Right lobe of liver (tissue), 6 donors: Measurements from ENCODE around the gene COL23A1. TPM values are rescaled to one million over a fixed set of nuclear protein-coding genes. Genes with fewer than 3 reads are reported as not detected.

Experiments
- ATAC-seq, 4 donors: fragments of 200-7000 bp; cut with Tn5 transposase; one replicate each; pipeline ENCODE4 v1.9.1; 2020; ENCODE audit warnings: mild to moderate bottlenecking in 4 of 4, moderate library complexity in 4 of 4
- DNase-seq, 3 donors: peaks; one replicate each; pipeline ENCODE4 v3.0.0-alpha.2; 2020
- H3K27ac ChIP-seq, 3 donors: fragments of 200-600 bp; one replicate each; pipeline ENCODE4 v1.8.0; 2022
- H3K27me3 ChIP-seq, 2 donors: fragments of 200-600 bp; one replicate each; pipeline ENCODE4 v1.8.0; 2022
- H3K36me3 ChIP-seq, 4 donors: fragments of 200-600 bp; sonication (generic) in 1 of 4; one replicate each; pipeline versions ENCODE4 v1.5.1 to v1.8.0; 2017 to 2022; ENCODE audit warnings: control low read depth in 1 of 4
- H3K4me1 ChIP-seq, 4 donors: fragments of 200-600 bp; sonication (generic) in 1 of 4; one replicate each; pipeline versions ENCODE4 v1.5.1 to v1.8.0; 2017 to 2022; ENCODE audit warnings: control low read depth in 1 of 4
- H3K4me3 ChIP-seq, 3 donors: fragments of 200-600 bp; one replicate each; pipeline ENCODE4 v1.8.0; 2022
- H3K9me3 ChIP-seq, 4 donors: fragments of 200-600 bp; sonication (generic) in 1 of 4; one replicate each; pipeline versions ENCODE4 v1.5.1 to v1.8.0; 2017 to 2022; ENCODE audit warnings: control low read depth in 1 of 4
- CTCF ChIP-seq, 4 donors: fragments of 200-600 bp in 3 of 4; fragments of 450-650 bp in 1 of 4; IDR thresholded peaks; one replicate each; pipeline versions ENCODE4 v1.5.1 to v1.8.0; 2016 to 2022; ENCODE audit warnings: antibody characterized with exemption in 4 of 4, mild to moderate bottlenecking in 2 of 4
- POLR2A ChIP-seq: fragments of 450-650 bp; IDR thresholded peaks from one replicate; pipeline ENCODE4 v1.6.1; 2017; ENCODE audit warnings: antibody characterized with exemption, mild to moderate bottlenecking
- WGBS: methylation state at CpG from one replicate; pipeline ENCODE4 v1.1.6; 2018; ENCODE audit warnings: low coverage, low lambda C conversion rate; ENCODE audit not compliant: insufficient coverage; ENCODE audit errors: missing lambda C conversion rate; 5-methylcytosine and 5-hydroxymethylcytosine counted together
- intact Hi-C, 2 donors: fragments of 100-400 bp; cut with DNase I; formaldehyde crosslinking; loops; one replicate each; pipeline versions ENCODE4 v1.11.2 to v1.14.1; 2022
- total RNA-seq, 6 experiments: library from RNA; depleted of rRNA in 2 of 6; stranded (reverse); fragments of >200 nt in 2 of 6; fragmentation: NEBNext Ultra II Directional in 3 of 6; extraction: Animal tissue kit (Norgen Biotek cat#: 25700) in 3 of 6; gene quantifications; one replicate each; pipeline versions ENCODE4 v1.1.0 to v1.2.4, GENCODE V29; 2016 to 2023
- donor health status: DM: no; HTN: yes; CAD: no.
- donor health status: DM: no; HTN: no; CAD: no.
- donor health status: DM: no; HTN: no; CAD: no.
- donor health status: DM: no; HTN: yes; CAD: no.
- donor health status: DM: no; HTN: yes; CAD: no.

COL23A1 gene
- total RNA-seq, 6 experiments from 2014 or later, result 0.25 to 1.2 (median 0.50) TPM

DNA sequence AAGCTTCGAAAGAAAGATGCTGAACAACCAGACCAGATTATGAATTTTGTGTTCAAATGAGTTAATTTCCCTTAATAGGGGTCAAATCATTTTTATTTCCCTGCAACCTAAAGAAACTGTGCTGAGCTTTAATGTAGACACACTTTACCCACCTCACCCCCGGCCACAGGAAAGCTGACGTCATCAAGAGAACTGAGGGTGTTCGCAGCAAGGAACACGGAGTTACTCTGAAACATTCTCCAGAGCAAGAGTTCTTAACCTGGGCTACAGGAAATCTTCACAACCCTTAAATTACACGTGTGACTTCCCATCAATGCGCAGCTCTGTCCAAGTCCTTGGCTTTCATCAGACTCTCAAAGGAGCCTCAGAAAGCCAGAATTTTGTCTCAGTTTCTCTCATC is 116.3 kb downstream of the COL23A1 start:
- Histone ChIP-seq H3K27me3 (no peaks in the 10 kb centered on the region), H3K27ac (no peak overlapping the region), H3K36me3 (no peaks in the 10 kb centered on the region), H3K4me3 (no peak overlapping the region), H3K9me3 (no peaks in the 10 kb centered on the region), H3K4me1 (peaks cover 0 to 11% (median 4%) of the 10 kb centered on the region in 4 donors)
- 55% methylated on average over 5 of the region's 7 CpGs for WGBS
- no peak for TF ChIP-seq POLR2A
- TF ChIP-seq CTCF (IDR thresholded peaks at IDR 0.05), result no peak
- ATAC-seq, result peak in 1 of 4 donors; percentile 26
- no peak for DNase-seq
- intact Hi-C loops, result no loop called here

DNA sequence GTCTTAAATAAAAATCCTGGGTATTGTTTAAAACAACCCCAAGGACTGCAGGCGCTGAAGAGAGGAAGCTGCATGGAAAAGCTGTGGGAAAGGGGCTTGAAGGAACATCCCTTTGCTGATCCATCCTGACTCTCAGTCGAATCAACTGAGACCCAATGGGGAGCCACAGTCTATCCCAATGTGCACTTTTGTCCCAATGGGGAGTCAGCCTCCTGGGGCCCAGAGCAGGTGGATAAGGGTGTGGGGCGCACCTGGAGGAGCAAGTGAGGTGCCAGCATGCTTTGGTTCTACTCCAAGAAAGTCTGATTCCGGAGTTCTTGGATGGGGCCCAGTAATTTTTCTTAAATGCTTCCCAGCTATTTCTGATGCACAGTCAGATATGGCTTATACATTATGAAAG is 118.1 kb downstream of the COL23A1 start:
- Histone ChIP-seq H3K27me3 (no peaks in the 10 kb centered on the region), H3K9me3 (no peaks in the 10 kb centered on the region), H3K4me1 (peaks cover 0 to 11% (median 4%) of the 10 kb centered on the region in 4 donors), H3K36me3 (no peaks in the 10 kb centered on the region), H3K27ac (no peak overlapping the region), H3K4me3 (no peak overlapping the region)
- DNase-seq (no peak), ATAC-seq (no peak)
- WGBS, result no CpG with 5 or more reads among the region's 4 CpGs
- intact Hi-C loops, result no loop called here
- no peak for TF ChIP-seq CTCF (IDR thresholded peaks at IDR 0.05)
- no peak for TF ChIP-seq POLR2A

DNA sequence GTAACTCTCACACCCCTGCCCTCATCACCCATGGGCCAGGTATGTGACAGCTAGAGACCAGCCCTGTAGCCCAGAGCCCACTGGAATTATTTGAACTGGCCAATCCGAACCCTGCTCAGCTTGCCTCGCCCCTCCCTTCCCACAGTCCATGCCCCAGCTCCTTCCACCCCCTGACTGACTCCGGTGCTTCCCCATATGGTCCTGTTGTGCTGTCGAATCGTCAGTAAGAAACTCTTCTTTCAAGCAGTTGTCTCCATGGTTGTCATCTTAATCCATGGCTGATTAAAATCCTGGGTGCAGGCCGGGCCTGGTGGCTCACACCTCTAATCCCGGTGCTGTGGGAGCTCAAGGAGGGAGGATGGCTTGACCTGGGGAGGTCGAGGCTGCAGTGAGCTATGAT is 118.5 kb downstream of the COL23A1 start:
- H3K4me1 ChIP-seq, result peaks cover 0 to 11% (median 4%) of the 10 kb centered on the region in 4 donors
- DNase-seq, result no peak
- ATAC-seq, result no peak
- intact Hi-C loops, result no loop called here
- no peaks in the 10 kb centered on the region for H3K27me3 ChIP-seq
- no peaks in the 10 kb centered on the region for H3K36me3 ChIP-seq
- WGBS, result 74% methylated on average over 7 of the region's 8 CpGs
- H3K27ac ChIP-seq, result no peak overlapping the region
- H3K9me3 ChIP-seq, result no peaks in the 10 kb centered on the region
- H3K4me3 ChIP-seq, result no peak overlapping the region
- TF ChIP-seq POLR2A, result no peak
- TF ChIP-seq CTCF (IDR thresholded peaks at IDR 0.05), result no peak

- H3K4me3 ChIP-seq, result no peak overlapping the region
- ATAC-seq (no peak), DNase-seq (no peak)
- no peaks in the 10 kb centered on the region for H3K9me3 ChIP-seq
- 84% methylated on average over 3 of the region's 6 CpGs for WGBS
- no peaks in the 10 kb centered on the region for H3K36me3 ChIP-seq
- no peak for TF ChIP-seq POLR2A
- no peak for TF ChIP-seq CTCF (IDR thresholded peaks at IDR 0.05)
- no peaks in the 10 kb centered on the region for H3K27me3 ChIP-seq
- H3K4me1 ChIP-seq, result peaks cover 0 to 11% (median 4%) of the 10 kb centered on the region in 4 donors
- no peak overlapping the region for H3K27ac ChIP-seq
- intact Hi-C loops, result no loop called here
These were observed 119.5 kb downstream of the COL23A1 start for GRCh38 chr5:178470760-178471025.
